Mesenchymal stem cell (in vitro differentiated cells and primary cell): ENCODE data around the gene C16orf90.
A peak's percentile ranks its signal among the peaks of the same experiment; 100 is the strongest.

ENCODE experiments used
- DNase-seq: peaks from one replicate; pipeline ENCODE4 v3.0.0-alpha.2; 2013
- H2AFZ ChIP-seq: one replicate; pipeline ENCODE4 v1.6.1; 2013; ENCODE audit warnings: low read depth, mild to moderate bottlenecking, control low read depth, inconsistent platforms, low read length, moderate library complexity
- H2AK5ac ChIP-seq: 2 replicates; pipeline ENCODE4 v1.6.1; 2013; ENCODE audit warnings: low read length, moderate library complexity, mild to moderate bottlenecking, inconsistent platforms; ENCODE audit not compliant: severe bottlenecking
- H2BK120ac ChIP-seq: one replicate; pipeline ENCODE4 v1.6.1; 2013; ENCODE audit warnings: low read depth, mild to moderate bottlenecking, inconsistent platforms, low read length, moderate library complexity
- H2BK12ac ChIP-seq, 2 experiments: one replicate each; pipeline ENCODE4 v1.6.1; 2013; ENCODE audit warnings: inconsistent platforms in 2 of 2, low read length in 2 of 2, mild to moderate bottlenecking in 2 of 2, moderate library complexity in 2 of 2, control low read depth in 1 of 2
- H2BK15ac ChIP-seq: one replicate; pipeline ENCODE4 v1.6.1; 2013; ENCODE audit warnings: mild to moderate bottlenecking, low read depth, inconsistent platforms; ENCODE audit not compliant: poor library complexity, severe bottlenecking
- H2BK5ac ChIP-seq: 2 replicates; pipeline ENCODE4 v1.6.1; 2013; ENCODE audit warnings: low read depth, mild to moderate bottlenecking, low read length, control low read depth, inconsistent platforms; ENCODE audit not compliant: poor library complexity, severe bottlenecking
- H3K14ac ChIP-seq, 2 experiments: one replicate each; pipeline ENCODE4 v1.6.1; 2013; ENCODE audit warnings: inconsistent platforms in 2 of 2, low read length in 2 of 2, control low read depth in 1 of 2, mild to moderate bottlenecking in 1 of 2, moderate library complexity in 1 of 2
- H3K18ac ChIP-seq, 2 experiments: one replicate each; pipeline ENCODE4 v1.6.1; 2013; ENCODE audit warnings: inconsistent platforms in 2 of 2, low read length in 2 of 2, control low read depth in 1 of 2, low read depth in 1 of 2, mild to moderate bottlenecking in 1 of 2
- H3K23ac ChIP-seq, 2 experiments: one replicate each; pipeline ENCODE4 v1.6.1; 2013; ENCODE audit warnings: inconsistent platforms in 2 of 2, low read length in 2 of 2, mild to moderate bottlenecking in 2 of 2, moderate library complexity in 2 of 2, control low read depth in 1 of 2
- H3K27ac ChIP-seq: 2 replicates; pipeline ENCODE4 v1.5.1; 2013; ENCODE audit warnings: mild to moderate bottlenecking, moderate library complexity, low read length, control low read depth, inconsistent platforms; ENCODE audit not compliant: poor library complexity, severe bottlenecking
- H3K27me3 ChIP-seq, 2 experiments: 2 replicates each; pipeline versions ENCODE4 v1.6.1 to v1.7.0; 2013; ENCODE audit warnings: low read length in 2 of 2, mild to moderate bottlenecking in 2 of 2, moderate library complexity in 2 of 2, control low read depth in 1 of 2, inconsistent platforms in 1 of 2; ENCODE audit not compliant: control insufficient read depth in 1 of 2, insufficient read depth in 1 of 2
- H3K36me3 ChIP-seq, 2 experiments: 2 replicates each; pipeline versions ENCODE4 v1.6.1 to v1.7.0; 2013; ENCODE audit warnings: low read length in 2 of 2, control low read depth in 1 of 2, inconsistent platforms in 1 of 2, low read depth in 1 of 2, mild to moderate bottlenecking in 1 of 2; ENCODE audit not compliant: insufficient read depth in 2 of 2, control insufficient read depth in 1 of 2
- H3K4ac ChIP-seq, 2 experiments: one replicate each; pipeline ENCODE4 v1.6.1; 2013; ENCODE audit warnings: inconsistent platforms in 2 of 2, low read length in 2 of 2, mild to moderate bottlenecking in 2 of 2, moderate library complexity in 2 of 2, control low read depth in 1 of 2, low read depth in 1 of 2
- H3K4me1 ChIP-seq: 2 replicates; pipeline ENCODE4 v1.6.1; 2013; ENCODE audit warnings: low read depth, low read length, control low read depth; ENCODE audit not compliant: control insufficient read depth, insufficient read depth
- H3K4me2 ChIP-seq: 2 replicates; pipeline ENCODE4 v1.6.1; 2013; ENCODE audit warnings: low read length, mild to moderate bottlenecking, inconsistent platforms; ENCODE audit not compliant: poor library complexity, severe bottlenecking
- H3K4me3 ChIP-seq, 2 experiments: 2 replicates each; pipeline versions ENCODE4 v1.5.1 to v1.7.0; 2013; ENCODE audit warnings: low read length in 2 of 2, mild to moderate bottlenecking in 2 of 2, control low read depth in 1 of 2, low read depth in 1 of 2; ENCODE audit not compliant: insufficient read depth in 1 of 2
- H3K79me1 ChIP-seq: replicated peaks from 2 replicates; pipeline ENCODE4 v1.6.1; 2013; ENCODE audit warnings: mild to moderate bottlenecking, control low read depth, low read length, inconsistent platforms; ENCODE audit not compliant: poor library complexity, severe bottlenecking
- H3K9ac ChIP-seq: 2 replicates; pipeline ENCODE4 v1.7.0; 2013; ENCODE audit warnings: mild to moderate bottlenecking, low read length, moderate library complexity
- H3K9me3 ChIP-seq: 2 replicates; pipeline ENCODE4 v1.7.0; 2013; ENCODE audit warnings: mild to moderate bottlenecking, low read length; ENCODE audit not compliant: control insufficient read depth
- H4K8ac ChIP-seq: one replicate; pipeline ENCODE4 v1.6.1; 2013; ENCODE audit warnings: inconsistent platforms, mild to moderate bottlenecking, low read length, moderate library complexity
- H4K91ac ChIP-seq: one replicate; pipeline ENCODE4 v1.6.1; 2013; ENCODE audit warnings: mild to moderate bottlenecking, low read length, inconsistent platforms
- WGBS: methylation state at CpG from one replicate; pipeline ENCODE4 v1.1.7; 2013; ENCODE audit warnings: mixed read lengths; 5-methylcytosine and 5-hydroxymethylcytosine counted together

The C16orf90 gene

GRCh38 chr16:3487521-3488410 is 7.5 kb downstream of the C16orf90 start:
- no peak for DNase-seq
- Histone ChIP-seq H2BK15ac (no peak overlapping the region), H3K36me3 (peaks cover 53 to 56% of the 10 kb centered on the region in 2 experiments), H3K27ac (no peak overlapping the region), H3K27me3 (no peaks in the 10 kb centered on the region), H4K8ac (no peak overlapping the region), H3K4me3 (no peak overlapping the region), H3K23ac (no peak overlapping the region), H3K79me1 (peaks cover 38% of the 10 kb centered on the region), H3K9ac (no peak overlapping the region), H3K9me3 (no peaks in the 10 kb centered on the region), H3K14ac (no peak overlapping the region), H3K4ac (no peak overlapping the region), H3K4me2 (no peak overlapping the region), H3K18ac (no peak overlapping the region), H2BK5ac (no peak overlapping the region), H2AK5ac (no peak overlapping the region), H2BK120ac (no peak overlapping the region), H2BK12ac (no peak overlapping the region), H4K91ac (no peak overlapping the region), H2AFZ (no peak overlapping the region), H3K4me1 (peaks cover 11% of the 10 kb centered on the region)
- WGBS = 96% methylated on average over 24 of the region's 24 CpGs

GRCh38 chr16:3486506-3487215 is 8.6 kb downstream of the C16orf90 start:
- H3K27me3 ChIP-seq = no peaks in the 10 kb centered on the region
- no peak overlapping the region for H2BK120ac ChIP-seq

GRCh38 chr16:3485821-3486505 is 9.3 kb downstream of the C16orf90 start:
- no peak overlapping the region for H3K9ac ChIP-seq
- peaks cover 69 to 74% of the 10 kb centered on the region in 2 experiments for H3K36me3 ChIP-seq
- H3K27ac ChIP-seq = no peak overlapping the region
- H2BK15ac ChIP-seq = no peak overlapping the region
- WGBS = 97% methylated on average over 20 of the region's 20 CpGs
- no peak overlapping the region for H2BK5ac ChIP-seq
- no peak overlapping the region for H3K23ac ChIP-seq
- no peak overlapping the region for H3K4me3 ChIP-seq
- H3K27me3 ChIP-seq = no peaks in the 10 kb centered on the region
- H3K4me2 ChIP-seq = no peak overlapping the region
- H3K9me3 ChIP-seq = no peaks in the 10 kb centered on the region
- no peak overlapping the region for H3K18ac ChIP-seq
- peaks cover 51% of the 10 kb centered on the region for H3K79me1 ChIP-seq
- no peak for DNase-seq
- peak overlapping the region; percentile 36 for H4K91ac ChIP-seq
- H3K4me1 ChIP-seq = peaks cover 15% of the 10 kb centered on the region
- H2AFZ ChIP-seq = no peak overlapping the region
- no peak overlapping the region for H4K8ac ChIP-seq
- no peak overlapping the region for H2BK12ac ChIP-seq
- no peak overlapping the region for H3K4ac ChIP-seq
- no peak overlapping the region for H3K14ac ChIP-seq
- H2BK120ac ChIP-seq = no peak overlapping the region
- H2AK5ac ChIP-seq = no peak overlapping the region

More at GRCh38 chr16:3486506-3487215, 8.6 kb downstream of the C16orf90 start:
- no peak overlapping the region for H3K18ac ChIP-seq
- no peak overlapping the region for H3K23ac ChIP-seq
- H2AK5ac ChIP-seq = no peak overlapping the region
- 97% methylated on average over 24 of the region's 24 CpGs for WGBS
- DNase-seq = no peak
- H4K8ac ChIP-seq = no peak overlapping the region
- H2BK12ac ChIP-seq = no peak overlapping the region
- H3K14ac ChIP-seq = no peak overlapping the region
- H3K79me1 ChIP-seq = peaks cover 48% of the 10 kb centered on the region
- H3K4me2 ChIP-seq = no peak overlapping the region
- H2BK5ac ChIP-seq = no peak overlapping the region
- H3K9ac ChIP-seq = no peak overlapping the region
- H3K4me1 ChIP-seq = peaks cover 11% of the 10 kb centered on the region
- no peak overlapping the region for H2BK15ac ChIP-seq
- no peak overlapping the region for H4K91ac ChIP-seq
- H3K9me3 ChIP-seq = no peaks in the 10 kb centered on the region
- peaks cover 63 to 67% of the 10 kb centered on the region in 2 experiments for H3K36me3 ChIP-seq
- H3K27ac ChIP-seq = no peak overlapping the region
- no peak overlapping the region for H2AFZ ChIP-seq
- H3K4ac ChIP-seq = no peak overlapping the region
- no peak overlapping the region for H3K4me3 ChIP-seq
